GM18499 (cell line): ENCODE measurements around the gene UBXN2A.

Source experiments
- ATAC-seq: cut with Tn5 transposase; IDR thresholded peaks from one replicate; pipeline ENCODE4 v1.9.1; 2021; ENCODE audit warnings: moderate number of reproducible peaks; ENCODE audit not compliant: insufficient read depth, unreplicated experiment

UBXN2A gene

GRCh38 chr2:23939987-23940717 lies at the start of gene UBXN2A:
Gene UBXN2A (plus strand): TSS chr2:23940463. CDS start chr2:23958315, 17,852 bp downstream.
- peak; percentile 34 for ATAC-seq

DNA sequence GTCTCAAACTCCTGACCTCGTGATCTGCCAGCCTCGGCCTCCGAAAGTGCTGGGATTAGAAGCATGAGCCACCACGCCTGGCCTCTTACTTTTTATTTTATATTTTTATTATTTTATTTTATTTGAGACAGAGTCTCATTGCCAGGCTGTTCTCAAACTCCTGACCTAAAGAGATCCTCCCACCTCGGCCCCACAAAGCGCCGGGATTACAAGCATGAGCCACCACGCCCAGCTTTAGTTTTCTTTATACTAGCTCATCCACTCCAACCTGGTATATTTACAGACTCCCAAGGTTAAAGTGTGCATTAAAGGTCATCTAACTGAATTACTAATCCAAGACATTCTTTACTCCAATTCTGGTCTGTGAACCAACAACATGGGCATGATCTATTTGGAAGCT lies 40.1 kb upstream of the UBXN2A start:
- no peak for ATAC-seq

- ATAC-seq, result no peak
Observed at GRCh38 chr2:23900541-23901322, 39.5 kb upstream of the UBXN2A start.

- ATAC-seq, result no peak
Observed at GRCh38 chr2:23901966-23902846, 38.1 kb upstream of the UBXN2A start.

DNA sequence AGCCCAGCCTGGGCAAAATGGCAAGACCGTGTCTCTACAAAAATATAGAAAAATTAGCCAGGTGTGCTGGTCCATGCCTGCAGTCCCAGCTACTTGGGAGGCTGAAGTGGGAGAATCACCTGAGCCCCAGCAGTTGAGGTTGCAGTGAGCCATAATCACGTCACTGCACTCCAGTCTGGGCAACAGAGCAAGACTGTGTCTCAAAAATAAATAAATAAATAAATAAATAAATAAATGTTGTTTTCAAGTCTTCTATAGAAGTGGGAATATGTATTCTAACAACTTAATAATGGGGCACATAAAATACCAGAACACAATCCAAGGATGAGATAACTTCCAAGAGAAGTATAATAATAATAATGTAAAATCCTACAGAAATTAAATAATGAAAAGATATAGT lies 37.2 kb upstream of the UBXN2A start:
- ATAC-seq, result no peak

- no peak for ATAC-seq
Observed at GRCh38 chr2:23904215-23904614, 36.0 kb upstream of the UBXN2A start.

DNA sequence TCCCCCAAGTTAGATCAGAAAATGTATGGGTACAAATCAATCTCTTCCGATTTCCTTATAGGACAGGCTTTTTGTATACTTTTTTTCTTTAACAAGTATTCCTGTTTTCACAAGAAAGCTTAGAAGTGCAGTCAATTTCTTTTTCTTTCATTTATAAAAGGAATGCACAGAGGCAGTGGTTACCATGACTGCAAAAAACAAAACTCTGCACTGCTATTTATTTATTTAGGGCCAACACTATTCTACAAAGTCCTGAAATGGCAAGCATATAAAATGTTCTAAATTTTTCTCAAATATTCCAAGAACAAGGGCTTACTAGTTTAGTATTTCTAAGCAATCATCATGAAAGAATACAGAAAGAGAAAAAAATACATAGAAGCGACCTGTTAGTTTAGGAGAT lies 35.6 kb upstream of the UBXN2A start:
- ATAC-seq, result no peak

DNA sequence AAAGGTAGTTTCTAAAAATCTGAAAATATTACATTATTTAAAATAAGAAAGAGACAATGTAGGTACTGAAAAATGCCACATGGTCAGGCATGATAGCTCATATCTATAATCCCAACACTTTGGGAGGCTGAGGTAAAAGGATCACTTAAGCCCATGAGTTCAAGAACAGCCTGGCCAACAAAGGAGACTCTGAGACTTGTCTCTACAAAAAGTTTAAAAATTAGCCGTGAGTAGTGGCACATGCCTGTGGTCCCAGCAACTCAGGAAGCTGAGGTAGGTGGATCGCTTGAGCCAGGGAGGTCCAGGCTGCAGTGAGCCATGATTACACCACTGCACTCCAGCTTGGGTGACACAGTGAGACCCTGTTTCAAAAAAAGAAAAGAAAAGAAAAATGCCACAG lies 35.1 kb upstream of the UBXN2A start:
- no peak for ATAC-seq

DNA sequence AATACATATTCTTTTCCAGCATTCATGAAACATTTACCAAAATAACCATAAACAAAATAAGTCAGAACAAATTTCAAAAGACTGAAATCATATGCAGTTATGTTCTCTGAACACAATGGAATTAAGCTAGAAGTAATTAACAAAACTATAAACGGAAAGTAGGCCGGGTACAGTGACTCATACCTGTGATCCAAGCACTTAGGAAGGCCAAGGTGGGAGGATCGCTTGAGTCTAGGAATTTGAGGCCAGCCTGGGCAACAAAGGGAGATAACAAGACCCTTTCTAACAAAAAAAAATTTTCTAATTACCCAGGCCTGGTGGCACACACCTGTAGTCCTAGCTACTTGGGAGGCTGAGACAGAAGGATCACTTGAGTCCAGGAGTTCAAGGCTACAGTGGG lies 28.2 kb upstream of the UBXN2A start:
- no peak for ATAC-seq

- no peak for ATAC-seq
Observed at GRCh38 chr2:23915327-23915726, 24.9 kb upstream of the UBXN2A start.

- peak; percentile 52 for ATAC-seq
Observed at GRCh38 chr2:23916727-23917405, 23.4 kb upstream of the UBXN2A start.

GRCh38 chr2:23918837-23919489 lies 21.3 kb upstream of the UBXN2A start:
- no peak for ATAC-seq

DNA sequence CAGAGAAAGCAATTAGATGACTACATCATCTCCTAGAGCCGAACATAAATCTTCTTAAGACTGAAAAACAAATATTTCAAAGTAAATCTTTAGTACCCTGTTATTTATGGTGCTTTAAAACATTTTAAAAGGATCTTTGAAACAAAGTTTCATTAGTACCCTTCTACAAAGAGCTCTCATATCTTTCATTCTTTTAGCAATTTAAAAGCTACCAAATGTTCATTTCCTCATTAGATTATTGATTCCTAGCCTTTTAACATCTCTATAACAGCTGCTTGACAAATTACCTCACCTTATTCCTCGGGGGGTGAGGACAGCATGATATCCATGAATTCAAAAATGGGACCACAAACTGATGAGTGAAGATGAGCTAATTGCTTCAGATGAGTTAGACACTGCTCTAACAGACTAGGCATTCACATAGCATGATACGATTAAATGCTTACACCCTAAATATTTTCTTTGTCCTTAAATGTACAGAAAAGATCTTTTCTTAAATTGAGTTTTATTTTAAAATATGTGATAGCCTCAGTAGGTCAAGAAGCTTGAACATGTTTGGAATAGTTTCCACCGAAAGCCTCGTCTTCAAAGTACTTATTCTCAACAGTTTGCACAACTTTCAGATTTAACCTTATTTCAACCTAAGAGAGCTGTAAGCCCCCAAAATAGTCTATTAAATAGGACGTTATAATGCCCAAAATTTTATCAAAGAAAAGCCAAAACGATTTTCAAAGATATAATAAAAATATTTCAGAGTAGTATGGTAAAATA lies 15.5 kb upstream of the UBXN2A start:
- ATAC-seq, result no peak

DNA sequence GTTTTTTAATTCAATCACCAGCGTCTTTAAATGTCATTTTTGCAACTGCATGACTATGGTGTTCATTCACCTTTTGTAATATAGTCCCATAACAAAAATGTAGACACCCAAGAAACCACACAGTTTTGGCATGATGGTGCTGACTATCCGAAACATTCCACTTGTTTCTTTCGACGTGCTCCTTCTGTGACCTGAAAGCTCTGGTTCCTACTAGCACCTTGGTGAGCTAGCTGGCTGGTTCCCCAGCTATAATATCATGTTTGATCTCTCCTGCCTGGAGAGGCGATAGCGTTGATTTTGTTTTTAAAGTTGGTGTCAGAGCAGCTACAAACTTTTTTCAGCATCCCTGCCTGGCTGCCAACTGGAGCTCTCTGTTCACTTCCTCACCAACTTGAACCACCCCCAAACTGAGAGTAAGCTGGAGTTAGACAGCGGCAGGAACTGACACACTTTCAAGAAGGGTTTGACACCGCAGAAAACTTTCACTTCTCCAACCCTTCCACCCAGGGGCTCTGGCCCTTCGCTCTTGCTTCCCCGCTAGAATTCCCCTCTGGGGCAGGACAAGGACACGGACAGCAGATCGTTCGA lies 14.5 kb upstream of the UBXN2A start:
- peak; percentile 40 for ATAC-seq

GRCh38 chr2:23926290-23926749 lies 13.9 kb upstream of the UBXN2A start:
- peak; percentile 7 for ATAC-seq

DNA sequence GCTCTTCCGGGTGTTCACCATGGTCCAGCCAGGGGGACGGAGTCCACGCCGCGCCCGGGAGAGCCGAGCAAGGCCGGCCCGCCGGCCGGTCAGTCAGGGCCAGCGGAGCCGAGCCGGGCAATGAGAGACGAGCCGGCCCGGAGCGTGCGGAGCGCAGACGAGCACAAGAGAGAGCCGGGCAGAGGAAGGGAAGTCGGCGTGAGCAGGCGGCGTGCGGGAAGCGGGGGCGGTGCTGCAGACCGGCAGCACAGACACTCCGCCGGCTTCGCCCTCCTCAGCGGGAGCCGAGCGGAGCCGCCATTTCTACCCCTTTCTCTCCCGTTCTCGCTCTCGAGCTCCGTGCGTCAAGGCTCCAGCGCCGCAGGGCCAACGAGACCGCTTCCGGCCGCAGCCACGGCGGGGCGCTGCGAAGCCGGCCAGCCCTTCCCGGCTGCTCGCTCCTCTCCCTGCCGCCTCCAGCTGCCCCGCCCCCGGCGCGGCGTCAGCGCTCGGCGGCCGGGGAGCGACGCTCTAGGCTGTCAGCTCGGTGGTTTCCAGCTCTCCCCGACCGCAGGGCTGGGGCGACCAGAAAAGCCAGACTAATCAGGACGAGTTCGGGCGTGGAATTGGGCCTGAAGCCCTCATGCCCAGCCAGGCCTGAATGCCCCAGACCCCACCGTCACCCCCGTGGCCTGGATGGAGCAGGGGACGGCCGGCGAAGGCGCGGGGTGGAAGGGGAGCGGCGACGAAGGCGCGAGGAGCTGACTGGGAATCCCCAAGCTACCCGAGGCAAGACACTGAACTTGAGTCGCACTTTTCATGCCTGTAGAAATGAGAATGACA lies 13.3 kb upstream of the UBXN2A start, which contains the start of gene ATAD2B:
ATAD2B (minus strand) TSS at position 374 of the 822 bp plus-strand sequence; CDS start at position 21, 353 bp downstream.
- peak; percentile 42 for ATAC-seq

DNA sequence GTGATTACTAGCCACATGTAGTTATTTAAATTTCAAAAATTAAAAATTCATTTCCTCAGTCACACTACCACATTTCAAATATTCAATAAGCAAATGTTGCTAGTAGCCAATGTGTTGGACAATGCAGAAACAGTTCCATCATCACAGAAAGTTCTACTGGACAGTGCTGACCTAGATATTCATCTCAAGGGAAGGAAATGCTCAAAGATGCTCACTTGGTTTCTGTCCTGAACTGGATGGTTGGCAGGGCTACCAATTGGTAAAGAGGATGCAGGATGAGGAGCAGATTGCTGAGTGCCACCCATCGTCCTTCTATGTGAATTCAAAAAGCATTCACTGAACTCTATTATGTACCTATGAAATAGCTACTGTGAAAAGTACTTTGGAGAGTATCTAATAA lies 6.0 kb upstream of the UBXN2A start:
- ATAC-seq, result no peak
